ENCODE measurements around the gene KDM3A. TPM values are rescaled to one million over a fixed set of nuclear protein-coding genes. Genes with fewer than 3 reads are reported as not detected.
"Not testable (repeated sequence)": the region's sequence is repeated elsewhere in the genome, so short reads cannot be mapped to it uniquely, and the experiment has no call there.

Gene KDM3A
- total RNA-seq, 1 donor from 2014 or later, result 97.0 TPM

DNA sequence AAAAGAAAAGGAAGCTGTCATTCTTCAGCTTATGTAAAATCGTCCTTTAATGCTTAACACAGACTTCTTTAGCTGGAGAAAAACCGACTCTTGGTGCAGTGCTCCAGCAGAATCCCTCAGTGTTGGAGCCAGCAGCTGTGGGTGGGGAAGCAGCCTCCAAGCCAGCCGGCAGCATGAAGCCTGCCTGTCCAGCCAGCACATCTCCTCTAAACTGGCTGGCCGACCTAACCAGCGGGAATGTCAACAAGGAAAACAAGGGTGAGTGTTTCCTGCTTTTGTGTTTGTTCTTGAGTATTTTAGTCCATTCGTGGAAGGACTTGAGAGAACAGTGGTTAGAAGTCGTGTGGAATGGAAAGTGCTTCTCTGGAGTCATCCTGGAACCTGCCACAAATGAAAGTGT is 38.9 kb downstream of the KDM3A start:
- no peak for DNase-seq

DNA sequence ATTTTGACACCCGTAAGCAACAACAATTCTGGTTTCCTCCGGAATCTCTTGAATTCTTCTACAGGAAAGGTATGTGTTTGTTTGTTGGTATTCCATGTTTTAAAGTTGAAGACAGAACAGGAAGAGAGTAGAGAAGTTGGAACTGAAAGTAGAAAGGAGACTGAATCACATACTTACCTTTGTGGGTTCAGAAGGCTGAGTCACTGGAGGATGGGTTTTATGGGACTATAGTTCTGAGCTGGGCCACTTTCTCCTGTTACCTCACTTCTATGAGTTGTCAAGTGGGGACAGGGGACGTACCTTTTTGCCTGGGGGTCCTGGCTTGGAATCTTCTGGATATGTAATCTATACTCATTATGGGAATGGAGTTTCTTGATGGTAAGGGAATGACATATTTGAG is 40.9 kb downstream of the KDM3A start:
- DNase-seq, result no peak

DNA sequence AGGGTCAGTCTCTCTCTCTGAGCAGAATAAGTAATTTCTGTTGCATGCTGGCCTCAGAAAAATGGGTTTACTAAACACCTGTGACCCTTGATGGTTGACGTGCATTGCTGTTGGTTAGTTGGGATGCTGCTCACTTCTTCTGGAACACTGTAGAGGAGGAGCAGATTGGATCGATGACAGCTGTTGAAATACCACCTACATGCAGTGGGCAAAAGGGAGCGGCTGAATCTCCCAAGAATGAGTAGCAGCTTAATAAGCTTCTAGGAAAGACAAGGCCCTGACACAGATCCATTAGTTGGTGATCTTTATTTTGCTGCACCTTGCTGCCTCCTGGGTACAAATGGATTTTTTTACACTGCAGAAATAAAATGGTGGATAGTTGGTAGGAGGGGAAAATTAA is 43.2 kb downstream of the KDM3A start:
- no peak for DNase-seq

DNA sequence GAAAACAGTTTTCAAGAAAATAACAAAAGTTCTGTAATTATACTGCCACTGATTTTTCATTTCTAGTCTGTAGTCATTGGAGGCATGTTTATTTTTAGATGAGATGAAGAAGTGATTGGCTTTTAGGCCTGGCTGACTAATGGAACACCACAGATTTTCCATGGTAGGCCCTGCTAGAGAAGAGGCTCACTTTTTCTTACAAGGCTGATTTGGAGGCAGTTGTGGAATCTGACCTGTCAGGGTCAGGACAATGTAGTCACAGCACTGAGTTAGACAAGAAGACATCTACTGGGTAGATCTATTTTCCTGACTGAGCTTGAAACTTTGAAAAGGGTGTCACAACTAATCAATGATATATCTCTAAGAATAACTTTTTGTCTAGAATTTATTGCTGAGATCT is 43.9 kb downstream of the KDM3A start:
- DNase-seq, result no peak

DNA sequence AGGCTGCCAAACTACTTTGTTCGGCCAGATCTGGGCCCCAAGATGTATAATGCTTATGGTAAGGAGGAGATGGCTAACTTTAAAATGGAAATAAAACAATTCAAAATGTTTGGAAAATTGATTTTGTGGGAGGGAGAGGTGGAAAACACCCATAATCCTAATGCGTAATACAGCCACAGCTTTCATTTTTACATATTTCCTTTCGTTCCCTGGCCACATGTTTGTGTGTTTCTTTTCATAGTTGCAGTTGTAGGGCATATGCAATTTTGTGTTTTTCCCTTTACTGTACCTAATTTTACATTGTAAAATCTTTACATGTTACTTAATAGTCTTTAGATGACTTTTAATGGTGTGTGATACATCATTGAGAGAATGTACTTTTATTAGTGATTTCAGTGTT is 44.6 kb downstream of the KDM3A start:
- DNase-seq, result no peak

DNA sequence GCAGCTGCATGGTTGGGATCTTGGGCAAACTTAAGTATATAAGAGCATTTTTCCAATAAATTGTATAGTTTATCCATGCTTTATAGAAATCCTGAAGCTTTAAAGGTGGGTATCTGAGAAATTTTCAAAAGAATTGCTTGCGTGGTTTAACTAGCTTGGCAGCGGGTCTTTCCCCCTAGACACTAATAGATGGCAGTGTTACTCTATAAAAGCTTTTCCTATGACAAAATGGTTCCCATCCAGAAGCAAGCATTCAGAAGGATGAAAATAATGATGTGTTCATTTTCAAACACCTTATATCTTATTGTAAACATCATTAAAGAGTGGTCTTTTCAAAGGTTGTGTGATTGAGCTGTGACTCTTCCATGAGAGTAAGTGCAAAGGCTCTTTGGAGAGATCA is 45.9 kb downstream of the KDM3A start:
- no peak for DNase-seq

DNA sequence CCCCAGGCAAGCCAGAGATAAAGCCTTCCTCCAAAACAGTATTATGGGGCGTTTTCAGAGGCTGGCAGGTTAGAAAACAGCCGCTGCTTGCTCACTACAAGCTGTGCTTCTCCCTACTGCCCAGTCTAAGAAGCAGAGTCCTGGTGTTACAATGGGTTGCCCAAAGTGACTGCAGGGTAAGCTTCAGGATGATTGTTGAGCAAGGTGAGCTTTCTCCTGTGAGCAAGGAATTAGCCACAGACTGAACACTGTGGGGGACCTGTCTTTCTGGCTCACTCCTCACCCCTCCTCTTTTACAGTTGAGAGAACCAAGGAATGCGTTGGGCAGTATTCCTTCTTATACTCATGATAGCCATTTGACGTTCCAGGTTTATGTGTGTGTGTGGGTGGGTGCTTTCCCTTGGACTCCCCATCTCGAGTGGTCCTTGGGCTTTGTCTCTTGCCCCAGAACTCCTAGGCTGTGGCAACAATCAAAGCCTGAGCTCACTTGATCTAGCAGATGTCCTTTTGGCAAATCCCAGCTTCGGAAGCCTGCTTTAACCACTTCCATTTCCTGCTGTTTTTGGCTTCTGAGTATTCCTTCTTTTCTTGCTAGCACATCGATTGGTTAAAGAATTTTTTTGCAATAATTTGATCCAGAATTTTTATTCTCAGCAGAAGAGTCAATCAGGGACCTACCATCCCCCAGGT is 47.5 kb downstream of the KDM3A start:
- no peak for DNase-seq

DNA sequence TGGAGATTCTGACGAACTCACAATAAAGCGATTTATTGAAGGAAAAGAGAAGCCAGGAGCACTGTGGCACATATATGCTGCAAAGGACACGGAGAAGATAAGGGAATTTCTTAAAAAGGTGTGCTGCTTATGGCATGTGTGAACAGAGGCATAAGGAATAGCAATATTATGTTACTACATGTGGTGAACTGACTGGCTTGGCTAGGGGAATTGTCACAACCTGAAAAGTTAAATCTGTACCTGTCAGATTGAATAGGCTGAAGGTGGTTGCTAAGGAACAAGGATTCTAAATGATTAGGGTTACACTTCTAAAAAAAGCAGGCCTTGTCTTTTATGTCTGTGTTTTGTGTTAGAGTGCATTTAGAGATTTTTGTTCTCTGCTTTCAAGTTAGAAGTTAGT is 48.4 kb downstream of the KDM3A start:
- no peak for DNase-seq

DNA sequence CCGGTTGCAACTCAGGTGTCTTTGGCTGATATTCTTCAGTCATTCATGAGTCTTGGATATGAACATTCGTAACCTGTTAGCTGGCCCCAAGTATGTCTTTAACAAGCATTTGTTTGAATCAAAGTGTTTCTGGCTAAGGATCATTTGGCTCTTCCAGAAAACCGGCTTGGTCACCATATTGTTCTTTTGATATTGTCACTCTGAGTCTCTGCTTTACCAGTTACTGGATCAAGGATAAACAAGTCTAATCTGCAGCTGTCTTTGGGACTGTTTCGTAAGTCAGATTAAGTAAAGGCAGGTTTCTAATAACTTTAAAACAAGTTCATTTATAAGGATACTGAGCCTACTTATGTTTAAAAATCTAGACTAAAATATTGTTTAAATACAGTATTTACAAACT is 49.1 kb downstream of the KDM3A start:
- no peak for DNase-seq

DNA sequence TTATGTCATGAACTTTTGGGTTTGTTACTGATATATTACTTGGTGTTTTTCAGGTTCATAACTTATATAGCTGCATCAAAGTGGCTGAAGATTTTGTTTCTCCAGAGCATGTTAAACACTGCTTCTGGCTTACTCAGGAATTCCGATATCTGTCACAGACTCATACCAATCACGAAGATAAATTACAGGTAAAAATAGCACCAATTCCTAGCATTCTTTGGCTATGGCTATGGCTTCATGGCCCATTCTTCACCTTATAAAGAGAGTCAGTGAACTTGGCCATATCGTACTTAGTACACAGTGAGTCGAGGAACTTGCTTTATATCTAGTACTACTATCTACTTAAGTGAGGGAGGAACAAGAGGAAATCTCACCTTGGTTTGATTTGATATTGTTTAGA is 49.9 kb downstream of the KDM3A start:
- no peak for DNase-seq

DNA sequence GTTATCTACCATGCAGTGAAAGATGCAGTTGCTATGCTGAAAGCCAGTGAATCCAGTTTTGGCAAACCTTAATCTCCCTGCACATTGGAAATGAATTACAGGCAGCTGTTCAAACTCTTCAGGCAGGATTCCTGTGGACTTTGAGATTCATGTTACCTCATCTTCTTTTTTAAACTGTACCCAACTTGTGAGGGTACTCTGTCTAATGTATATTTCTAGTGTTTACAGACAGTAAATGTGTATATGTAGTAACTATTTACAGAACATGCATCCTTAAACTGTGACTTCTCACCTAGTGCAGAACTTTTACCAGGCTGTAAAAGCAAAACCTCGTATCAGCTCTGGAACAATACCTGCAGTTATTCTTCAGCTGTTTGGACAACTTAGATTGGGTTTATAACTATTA is 50.9 kb downstream of the KDM3A start:
- no peak for DNase-seq

DNA sequence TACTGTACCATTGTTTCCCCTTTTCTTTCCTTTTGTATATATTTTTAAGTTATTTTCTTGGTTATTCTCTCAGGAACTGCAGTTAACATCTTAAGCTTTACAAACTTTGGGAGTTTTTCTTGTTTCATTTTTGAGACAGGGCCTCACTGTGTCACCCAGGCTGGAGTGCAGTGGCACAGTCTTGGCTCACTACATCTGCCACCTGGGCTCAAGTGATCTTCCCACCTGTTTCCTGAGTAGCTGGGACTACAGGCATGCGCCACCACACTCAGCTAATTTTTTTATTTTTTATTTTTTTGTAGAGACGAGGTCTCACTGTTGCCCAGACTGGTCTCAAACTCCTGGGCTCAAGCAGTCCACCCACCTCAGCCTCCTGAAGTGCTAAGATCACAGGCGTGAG is 55.2 kb downstream of the KDM3A start:
- not testable (repeated sequence) for DNase-seq

DNA sequence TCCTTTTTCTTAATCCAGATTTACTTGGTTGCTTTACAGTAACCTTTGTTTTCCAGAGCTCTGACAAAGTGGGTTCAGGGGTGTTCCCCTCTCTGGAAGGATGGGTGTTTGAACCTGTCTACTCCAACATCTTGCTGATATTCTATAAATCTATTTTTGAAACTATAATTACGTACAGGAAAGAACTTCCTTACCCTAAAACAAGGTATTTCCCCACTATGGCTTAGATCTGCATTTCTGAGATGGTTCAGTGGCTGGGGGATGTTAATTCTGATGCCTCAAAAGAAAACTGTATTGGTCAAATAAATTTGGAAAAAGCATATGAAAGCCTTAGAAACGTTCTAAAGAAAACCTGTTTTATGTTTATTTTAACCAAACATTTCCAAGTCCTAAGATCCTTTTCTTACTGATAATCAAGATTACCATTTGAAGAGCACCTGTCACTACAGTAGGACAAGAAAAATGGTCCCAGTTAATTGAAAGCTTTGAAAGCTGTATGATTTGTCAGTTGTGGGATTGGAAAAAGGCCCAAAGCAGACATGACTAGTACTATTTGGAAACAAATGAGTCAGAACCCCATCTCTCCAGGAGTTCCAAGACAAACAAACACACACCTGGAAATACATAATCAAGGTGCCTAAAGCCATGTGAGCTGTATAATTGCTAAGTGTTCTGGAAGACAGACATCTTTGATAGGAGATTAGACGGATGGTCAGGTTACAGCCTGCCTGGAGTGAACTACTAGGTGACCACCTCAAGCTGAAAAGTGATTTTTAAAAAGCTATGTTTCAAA is 57.5 kb downstream of the KDM3A start:
- no peak for DNase-seq

DNA sequence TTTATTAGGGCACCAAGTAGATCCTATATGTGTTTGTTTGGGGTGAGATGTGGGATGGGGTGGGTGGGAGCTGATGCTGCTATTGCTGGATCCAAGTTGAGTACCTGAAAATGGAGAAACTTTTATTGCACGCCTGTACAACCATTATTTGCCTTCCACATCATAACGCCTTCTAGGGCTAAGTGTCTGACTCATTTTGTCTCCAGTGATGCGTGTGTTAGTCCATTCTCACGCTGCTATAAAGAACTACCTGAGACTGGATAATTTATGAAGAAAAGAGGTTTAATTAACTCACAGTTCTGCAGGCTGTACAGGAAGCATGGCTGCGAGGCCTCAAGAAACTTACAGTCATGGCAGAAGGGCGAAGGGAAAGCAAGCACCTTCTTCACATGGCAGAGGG is 58.2 kb downstream of the KDM3A start:
- no peak for DNase-seq

DNA sequence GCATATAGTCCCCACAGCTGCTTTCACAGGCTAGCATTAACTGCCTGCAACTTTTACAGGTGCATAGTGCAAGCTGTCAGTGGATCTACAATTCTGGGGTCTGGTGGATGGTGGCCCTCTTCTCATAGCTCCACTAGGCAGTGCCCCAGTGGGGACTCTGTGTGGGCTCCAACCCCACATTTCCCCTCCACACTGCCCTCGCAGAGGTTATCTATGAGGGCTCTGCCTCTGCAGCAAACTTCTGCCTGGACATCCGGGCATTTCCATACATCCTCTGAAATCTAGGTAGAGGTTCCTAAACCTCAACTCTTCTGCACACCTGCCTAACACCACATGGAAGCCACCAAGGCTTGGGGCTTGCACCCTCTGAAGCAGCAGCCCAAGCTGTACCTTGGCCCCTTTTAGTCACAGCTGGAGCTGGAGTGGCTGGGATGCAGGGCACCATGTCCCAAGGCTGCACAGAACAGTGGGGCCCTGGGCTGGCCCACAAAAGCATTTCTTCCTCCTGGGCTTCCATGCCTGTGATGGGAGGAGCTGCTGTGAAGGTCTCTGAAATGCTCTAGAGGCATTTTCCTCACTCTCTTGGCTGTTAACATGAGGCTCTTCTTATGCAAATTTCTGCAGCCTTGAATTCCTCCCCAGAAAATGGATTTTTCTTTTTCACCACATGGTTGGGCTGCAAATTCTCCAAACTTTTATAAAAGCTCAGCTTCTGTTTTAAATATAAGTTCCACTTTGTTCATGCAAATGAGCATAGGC is 59.3 kb downstream of the KDM3A start:
- no peak for DNase-seq

DNA sequence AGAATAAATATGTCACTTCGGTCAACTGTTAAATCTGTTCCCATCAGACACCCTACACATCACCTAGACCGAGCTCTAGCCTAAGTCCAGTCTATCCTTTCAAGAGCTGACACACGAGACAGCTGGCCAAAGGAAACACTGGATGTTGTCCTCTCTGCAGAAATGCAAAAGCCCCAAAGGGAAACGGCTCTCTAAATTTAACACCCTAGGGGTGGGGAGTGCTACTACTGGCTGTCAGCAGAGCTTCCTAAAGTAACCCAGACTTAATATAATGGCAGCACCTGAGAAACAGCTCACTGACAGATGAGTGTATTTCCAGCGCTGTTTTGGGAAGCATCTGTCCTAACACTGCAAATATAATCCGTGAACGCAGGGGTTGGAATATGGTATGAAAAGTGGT is 66.4 kb downstream of the KDM3A start:
- no peak for DNase-seq

DNA sequence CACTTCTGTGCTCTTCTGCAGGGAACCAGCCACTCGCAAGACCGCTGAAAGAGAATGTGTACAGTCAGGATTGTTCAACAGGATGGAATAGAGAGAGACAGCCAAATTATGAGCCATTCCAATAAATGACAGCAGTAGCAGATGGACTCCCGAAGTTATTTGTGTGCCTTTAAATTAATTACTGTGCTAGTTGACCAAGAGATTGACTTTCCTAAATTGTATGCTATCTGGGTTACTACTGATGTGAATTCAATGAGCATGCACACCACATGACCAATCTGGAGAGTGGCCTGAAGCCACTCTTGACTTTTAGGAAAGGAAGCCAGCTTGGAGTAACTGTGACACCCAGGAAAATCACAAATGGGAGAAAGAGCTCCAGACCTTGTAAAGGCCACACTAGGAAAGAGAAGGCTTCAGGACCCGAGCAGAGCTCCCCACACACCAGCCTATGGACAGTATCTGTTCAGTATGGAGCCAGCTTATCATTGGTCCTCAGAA is 69.3 kb downstream of the KDM3A start:
- DNase-seq, result no peak

DNA sequence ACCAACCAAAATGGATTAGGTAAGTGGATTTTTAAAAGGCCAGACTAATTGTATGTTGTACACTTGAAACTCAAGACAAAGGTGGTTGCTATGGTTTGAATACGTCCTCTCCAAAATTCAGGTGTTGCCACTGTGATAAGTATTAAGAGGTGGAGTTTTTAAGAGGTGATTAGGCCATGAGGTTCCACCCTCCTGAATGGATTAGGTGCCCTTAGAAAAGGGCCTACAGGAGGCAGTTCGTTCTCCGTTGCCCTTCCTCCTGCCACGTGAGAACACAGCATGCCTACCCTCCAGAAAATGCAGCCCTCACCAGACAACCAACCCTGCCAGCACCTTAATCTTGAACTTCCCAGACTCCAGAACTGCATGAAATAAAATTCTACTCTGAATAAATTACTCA is 70.9 kb downstream of the KDM3A start:
- DNase-seq, result no peak

DNA sequence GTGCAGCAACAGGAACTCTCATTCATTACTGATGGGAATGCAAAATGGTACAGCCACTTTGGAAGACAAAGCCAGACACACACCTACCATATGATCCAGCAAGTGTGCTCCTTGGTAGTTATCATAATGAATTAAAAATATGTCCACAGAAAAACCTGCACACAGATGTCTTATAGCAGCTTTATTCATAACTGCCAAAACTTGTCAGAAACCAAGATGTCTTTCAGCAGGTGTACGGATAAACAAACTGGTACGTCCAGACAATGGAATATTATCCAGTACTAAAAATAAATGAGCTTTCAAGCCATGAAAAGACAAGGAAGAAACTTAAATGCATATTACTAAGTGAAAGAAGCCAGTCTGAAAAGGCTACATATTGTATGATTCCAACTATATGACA is 71.7 kb downstream of the KDM3A start:
- no peak for DNase-seq

DNA sequence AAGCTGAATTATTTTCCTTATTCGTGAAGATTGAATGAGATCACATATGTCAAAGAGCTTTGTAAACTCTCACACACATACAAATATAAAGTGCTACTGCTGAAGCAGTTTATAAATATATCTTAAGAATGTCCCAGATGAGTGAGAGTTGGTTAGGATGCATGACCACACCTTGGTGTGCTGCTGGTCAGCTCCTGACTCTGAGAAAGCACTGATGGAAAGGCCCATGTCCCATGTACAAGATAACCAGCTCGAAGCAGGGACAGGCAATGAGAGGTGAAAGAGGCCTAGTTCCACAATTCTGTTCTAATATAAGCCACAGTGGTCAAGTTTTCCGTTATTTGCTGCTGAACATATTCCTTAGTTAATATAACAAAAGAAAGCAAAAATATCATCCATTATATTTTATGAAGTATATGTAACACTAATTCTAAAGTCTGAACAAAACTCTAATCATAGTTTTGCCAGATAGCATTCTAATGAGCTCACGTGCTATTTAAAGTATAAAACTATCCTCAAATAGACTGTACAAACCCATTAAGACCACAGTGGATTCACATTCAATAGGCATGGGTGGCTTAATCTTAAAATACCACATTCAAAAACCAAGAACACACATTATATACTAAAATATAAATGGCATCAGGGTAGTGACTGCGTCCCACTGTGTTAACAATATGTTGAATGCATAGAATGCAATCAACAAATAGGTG is 72.9 kb downstream of the KDM3A start:
- DNase-seq, result no peak

DNA sequence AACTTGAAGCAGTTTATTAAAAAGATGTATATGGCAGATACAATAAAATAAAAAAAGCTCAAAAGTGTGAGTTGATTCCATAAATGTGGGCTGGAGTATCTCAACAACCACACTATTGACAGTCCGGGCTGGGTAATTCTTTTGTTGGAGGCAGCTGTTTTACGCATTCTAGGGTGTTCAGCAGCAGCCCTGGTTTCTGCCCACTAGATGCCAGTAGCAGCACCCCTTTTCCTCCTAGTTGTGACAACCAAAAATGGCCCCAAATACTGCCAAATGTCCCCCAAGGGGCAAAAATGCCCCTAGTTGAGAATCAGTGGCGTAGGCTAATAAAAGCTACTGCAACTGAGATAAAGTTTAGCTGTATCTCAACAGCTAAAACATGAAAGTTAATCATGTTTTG is 77.3 kb downstream of the KDM3A start:
- no peak for DNase-seq

DNA sequence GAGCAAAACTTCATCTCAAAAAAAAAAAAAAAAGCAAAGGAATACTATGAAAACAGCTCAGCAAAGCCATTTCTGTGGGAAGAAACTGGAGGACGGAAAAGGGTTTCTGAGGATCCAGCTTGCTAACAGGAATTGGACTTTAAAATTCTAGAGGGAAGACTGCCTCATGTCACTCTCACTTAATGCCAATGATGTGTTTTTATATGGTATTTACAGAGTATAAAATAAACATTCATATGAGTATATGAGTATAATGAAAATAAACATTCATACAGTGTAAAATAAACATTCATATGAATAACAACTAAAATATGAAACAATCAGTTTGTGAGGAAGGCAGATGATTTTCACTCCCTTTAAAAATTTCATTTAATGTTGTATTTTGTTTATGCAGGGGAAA is 78.2 kb downstream of the KDM3A start:
- no peak for DNase-seq

DNA sequence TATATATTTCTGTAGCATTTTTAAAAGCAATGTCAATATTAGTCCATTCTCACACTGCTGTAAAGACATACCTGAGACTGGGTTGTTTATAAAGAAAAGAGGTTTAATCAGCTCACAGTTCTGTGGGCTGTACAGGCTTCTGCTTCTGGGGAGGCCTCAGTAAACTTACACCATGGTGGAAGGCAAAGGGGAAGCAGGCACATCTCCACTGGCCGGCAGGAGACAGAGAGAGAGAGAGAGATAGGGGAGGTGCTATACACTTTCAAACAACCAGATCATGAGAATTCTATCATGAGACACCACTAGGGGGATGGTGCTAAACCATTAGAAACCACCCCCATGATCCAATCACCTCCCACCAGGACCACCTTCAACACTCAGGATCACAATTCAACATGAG is 79.0 kb downstream of the KDM3A start:
- DNase-seq, result no peak

All from skin of body (tissue), 2 donors.